COLO668 (cell line): ENCODE measurements around the gene NMT2.

Source experiments
- DNase-seq: peaks from one replicate; lab custom pipeline; 2025; ENCODE audit not compliant: unreplicated experiment; lab: John Stamatoyannopoulos, UW

The NMT2 gene

DNA sequence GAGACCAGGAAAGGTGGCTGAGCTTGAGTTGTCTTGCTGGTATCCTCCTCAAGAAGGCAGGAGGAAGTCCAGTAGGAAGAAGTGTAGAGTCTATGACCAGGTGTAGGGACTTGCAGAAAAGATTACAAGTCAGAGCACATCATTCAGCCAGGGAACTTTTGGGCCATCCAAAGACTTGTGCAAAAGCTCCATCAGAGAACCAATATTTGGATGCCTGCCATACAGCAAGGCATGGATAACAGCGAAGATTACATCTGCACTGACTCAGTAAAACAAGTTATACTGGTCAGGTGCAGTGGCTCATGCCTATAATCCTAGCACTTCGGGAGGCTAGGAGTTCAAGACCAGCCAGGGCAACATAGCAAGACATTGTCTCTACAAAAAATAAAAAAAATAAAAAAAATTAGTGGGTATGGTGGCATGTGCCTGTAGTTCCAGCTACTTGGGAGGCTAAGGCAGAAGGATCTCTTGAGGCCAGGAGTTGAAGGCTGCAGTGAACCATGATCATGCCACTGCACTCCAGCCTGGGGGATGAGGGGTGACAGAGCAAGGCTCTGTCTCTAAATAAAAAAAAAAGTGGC, 13.2 kb upstream of the NMT2 start:
- no peak for DNase-seq

GRCh38 chr10:15180736-15181135, 12.2 kb upstream of the NMT2 start:
- DNase-seq, result no peak

DNA sequence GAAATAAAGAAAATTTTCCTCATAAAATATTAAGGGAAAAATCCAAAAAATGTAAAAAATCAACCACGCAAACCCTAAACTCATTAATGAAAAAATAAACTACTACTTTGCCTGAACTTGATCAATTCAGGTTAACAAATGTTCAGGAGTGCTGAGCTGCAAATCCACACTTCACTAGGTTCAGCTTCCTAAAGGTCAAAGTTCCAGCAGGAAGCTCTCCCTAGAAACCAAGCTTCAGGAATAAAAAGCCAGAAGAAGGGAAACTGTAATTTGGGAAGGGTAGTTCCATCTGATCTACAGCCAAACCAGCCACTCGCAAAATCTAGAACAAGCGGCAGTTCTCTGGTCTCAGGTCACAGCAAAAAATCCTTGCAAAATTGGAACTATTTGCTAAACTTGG, 7.8 kb upstream of the NMT2 start:
- no peak for DNase-seq

DNA sequence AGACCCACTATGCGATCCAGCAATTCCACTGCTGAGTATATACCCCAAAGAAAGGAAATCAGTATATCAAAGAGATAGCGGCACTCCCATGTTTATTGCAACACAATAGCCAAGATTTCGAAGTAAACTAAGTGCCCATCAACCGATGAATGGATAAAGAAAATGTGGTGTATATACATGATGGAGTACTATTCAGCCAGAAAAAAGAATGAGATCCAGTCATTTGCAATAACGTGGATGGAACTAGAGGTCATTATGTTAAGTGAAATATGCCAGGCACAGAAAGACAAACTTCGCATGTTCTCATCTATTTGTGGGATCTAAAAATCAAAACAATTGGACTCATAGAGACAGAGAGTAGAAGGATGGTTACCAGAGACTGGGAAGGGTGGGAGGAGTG, 7.1 kb upstream of the NMT2 start:
- no peak for DNase-seq

DNA sequence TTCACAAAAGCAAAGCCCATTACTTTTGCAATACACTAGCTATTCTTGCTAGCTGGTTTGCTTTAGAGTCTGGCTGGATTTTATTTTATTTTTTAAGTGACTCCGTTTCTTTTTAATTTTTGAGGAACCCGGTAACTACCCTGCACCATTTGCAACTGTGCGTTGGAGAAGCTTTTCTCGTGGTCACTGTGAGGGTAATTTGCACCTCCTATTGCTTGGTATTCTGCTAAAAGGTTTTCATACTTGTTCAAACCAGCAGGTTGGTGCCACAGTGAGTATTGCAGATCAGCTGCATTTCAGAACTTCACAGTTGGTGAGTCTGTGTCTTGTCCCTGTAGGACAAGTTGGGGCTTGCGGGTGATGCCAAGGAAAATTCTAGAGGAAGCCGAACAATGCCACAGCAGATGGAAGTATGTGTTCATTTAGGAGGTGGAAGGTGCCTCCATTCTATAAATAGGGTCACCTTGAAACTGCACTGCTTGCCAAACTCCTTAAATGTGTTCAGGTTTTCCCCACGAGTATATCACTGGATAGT, 3.9 kb upstream of the NMT2 start:
- no peak for DNase-seq

DNA sequence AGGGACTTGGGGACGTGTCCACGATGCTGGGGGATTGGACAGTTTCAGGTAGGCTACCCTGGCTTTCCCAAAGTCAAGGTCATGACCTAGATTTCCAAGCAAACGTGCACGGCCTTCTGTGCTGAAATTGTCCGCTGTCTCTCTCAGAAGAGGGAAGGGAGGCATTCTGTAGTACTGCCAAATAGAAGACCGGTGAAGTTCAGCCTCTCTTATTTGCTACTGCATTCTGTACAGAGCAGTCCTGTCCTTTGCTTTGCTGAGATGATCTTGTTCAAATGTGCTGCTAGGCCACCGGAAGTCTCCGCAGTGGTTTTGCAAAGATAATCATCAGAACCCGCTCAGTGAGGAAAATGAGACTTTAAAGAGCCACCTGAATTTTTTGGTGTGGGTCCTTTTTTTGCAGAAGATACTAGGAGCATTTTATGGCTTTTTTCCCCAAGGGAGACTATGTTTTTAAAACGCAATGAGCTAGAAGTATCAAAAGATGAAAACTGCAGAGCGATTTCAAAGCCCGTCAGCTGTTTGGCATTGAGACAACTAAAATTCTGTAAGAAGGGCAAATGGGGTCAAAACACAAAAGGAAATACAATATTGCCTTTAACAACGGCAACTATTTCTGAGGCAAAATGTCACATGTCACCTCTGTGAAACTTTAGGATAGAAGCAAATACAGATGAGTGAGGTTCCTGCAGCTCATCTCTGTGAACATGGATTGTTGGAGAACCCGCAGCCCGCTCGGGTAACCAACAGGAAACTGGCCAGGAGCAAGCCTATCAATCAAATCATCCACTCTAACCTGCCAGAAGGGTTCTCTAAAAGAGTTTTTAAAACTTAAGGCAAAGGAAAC, 1.3 kb upstream of the NMT2 start:
- DNase-seq, result no peak

GRCh38 chr10:15168786-15169554, 477 bp upstream of the NMT2 start:
- DNase-seq, result peak; percentile 87

GRCh38 chr10:15167411-15168290, 842 bp downstream of the NMT2 start:
- peak; percentile 52 for DNase-seq

- DNase-seq, result no peak
Measured at GRCh38 chr10:15166325-15166724, 2.2 kb downstream of the NMT2 start.

DNA sequence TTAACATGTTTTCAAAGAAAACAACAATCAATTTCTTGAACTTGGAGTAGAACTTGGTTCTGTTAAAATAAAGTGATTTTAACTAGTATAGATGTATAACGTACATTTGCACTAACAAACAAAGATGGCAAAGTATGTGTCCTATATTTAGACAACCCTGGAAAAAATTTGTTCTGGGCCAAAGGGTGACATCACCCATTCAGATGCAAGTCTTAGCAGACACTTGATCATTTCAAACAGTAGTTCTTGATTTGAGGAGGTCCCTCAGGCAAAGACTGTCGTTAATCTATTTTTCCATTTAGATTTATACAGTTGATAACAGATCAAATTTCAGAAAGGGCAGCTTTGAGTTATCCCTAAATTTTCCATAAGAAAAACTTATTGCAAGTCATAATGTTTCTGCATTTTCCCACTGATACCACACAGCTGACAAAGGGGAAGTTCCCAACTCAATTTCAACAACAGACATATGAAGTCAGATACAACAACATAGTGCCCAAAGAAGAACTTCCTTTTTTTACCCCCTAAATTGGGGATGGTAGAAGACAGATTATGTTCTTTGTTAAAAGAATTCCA, 5.2 kb downstream of the NMT2 start:
- no peak for DNase-seq

DNA sequence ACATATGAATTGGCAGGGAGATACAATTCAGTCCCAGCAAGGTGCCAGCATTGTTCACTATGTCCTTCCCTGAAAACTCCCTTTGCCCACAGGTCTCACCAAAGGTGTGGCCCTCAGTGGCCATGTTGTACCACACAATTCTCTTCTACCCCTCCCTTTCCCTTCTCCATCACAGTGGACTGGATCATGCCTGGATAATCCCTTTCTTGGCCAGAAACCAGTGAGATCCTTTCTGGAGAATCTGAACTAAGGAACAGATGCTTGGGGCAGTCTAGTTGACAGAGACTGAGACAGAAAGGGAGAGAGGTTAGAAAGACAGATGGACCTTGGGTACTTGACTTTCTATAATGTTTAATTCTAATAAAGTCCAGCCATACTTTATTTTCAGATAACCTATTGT, 9.5 kb downstream of the NMT2 start:
- no peak for DNase-seq

DNA sequence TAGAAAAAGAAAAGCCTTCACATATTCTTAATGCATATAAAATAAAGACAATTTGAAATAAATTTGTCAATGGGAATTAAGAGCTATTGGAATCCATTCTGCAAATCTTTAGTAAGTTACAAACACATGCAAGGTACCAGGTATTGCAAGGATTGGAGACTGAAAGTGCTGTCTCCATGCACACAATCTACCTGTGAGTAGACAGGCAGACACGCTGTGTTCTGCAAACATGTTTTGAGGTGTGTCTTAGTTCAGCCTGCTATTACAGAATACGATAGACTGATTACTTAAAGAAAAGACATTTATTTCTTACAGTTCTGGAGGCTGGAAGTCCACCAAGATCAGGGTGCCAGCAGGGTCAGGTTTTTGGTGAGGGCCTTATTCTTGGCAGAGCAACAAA, 10.0 kb downstream of the NMT2 start:
- DNase-seq, result no peak

DNA sequence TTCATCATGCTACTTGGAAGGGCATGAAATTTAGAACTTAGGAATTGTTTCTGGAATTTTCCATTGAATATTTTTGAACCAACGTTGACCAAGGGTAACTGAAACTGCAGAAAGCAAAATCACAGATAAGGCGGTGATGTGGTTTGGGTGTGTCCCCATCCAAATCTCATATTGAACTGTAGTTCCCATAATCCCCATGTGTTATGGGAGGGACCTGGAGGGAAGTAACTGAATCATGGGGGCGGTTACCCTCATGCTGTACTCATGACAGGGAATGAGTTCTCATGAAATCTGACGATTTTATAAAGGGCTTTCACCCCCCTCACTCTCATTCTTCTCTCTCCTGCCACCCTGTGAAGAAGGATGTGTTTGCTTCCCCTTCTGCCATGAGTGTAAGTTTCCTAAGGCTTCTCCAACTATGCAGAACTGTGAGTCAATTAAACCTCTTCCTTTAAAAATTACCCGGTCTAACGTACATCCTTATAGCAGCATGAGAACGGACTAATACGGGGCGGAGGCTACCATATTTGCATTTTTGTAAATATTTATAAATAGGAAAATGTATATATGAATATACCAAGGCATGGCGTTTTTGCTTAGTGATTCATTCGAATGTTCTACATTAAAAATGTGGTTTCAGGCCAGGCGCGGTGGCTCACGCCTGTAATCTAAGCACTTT, 12.4 kb downstream of the NMT2 start:
- no peak for DNase-seq

GRCh38 chr10:15152556-15152955, 15.9 kb downstream of the NMT2 start:
- no peak for DNase-seq

DNA sequence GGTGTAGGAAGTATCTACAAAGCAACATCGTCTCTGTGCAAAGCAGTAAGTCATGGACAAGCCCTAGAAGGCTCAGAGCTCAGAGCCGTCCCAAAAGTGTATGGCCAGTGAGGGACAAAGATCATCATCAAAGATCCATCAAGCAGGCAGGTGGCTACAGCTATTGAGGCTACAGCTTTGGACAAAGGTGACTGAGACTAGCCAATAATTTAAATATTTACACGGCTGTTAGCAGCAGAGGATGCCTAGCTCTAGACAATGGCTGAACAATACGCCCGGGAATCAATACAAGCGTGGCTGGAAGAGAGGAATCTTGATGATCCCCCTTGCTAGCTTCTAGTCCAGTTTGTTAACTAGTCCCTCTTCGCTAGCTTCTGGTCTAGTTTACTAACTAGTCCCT, 17.9 kb downstream of the NMT2 start:
- peak; percentile 19 for DNase-seq

DNA sequence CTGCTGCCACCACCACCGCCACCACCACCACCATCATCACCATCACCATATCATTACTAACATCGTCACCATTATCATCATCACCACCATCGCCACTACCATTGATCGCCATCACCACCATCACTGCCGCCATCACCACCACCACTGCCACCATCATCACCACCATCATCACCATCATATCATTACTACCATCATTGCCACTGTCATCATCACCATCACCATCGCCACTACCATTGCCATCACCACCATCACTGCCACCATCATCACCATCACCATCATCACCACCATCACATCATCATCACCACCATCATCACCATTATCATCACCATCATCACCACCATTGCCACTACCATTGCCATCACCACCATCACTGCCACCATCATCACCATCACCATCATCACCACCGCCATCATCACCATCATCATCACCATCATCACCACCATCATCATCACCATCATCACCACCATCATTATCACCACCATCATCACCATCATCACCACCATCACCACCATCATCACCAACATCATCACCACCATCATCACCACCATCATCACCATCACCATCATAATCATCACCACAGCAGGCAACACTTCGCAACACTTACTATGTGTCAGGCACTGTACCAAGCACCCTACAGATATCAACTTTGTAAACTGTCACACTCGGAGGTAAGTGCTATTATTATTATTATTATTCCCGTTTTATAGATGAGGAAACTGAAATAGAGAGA, 19.3 kb downstream of the NMT2 start:
- no peak for DNase-seq

DNA sequence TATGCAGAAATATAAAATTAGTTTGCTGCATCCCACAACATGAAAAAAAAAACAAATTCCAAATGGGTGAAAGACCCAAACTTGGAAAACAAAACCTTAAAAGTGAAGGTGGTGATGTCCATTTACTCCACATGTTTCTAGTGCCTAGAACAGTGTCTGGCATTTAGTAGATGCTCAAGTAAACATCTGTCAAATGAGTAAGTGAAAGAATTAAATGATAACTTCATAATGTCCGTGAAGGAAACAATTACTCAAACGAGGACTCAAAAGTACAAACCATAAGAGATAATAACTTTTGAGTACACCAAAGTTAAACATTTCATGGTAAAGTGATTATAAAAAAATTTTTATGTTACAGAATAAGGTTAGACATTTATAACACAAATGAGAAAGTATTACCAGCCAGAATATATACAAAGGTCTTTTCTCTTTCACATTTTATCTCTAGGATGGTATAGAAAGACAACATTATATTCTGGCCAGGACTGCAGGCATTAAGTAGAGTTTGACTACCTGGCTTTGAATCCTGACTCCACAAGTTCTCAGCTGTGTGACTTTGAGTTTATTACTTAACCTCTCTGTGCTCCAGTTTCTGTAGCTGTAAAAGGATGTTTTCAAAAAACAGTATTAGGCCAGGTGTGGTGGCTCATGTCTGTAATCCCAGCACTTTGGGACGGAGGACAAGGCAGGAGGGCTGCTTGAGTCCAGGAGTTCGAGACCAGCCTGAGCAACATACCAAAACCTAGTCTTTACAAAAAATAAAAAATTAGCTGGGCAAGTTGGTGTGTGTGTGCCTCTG, 20.7 kb downstream of the NMT2 start:
- DNase-seq, result no peak

DNA sequence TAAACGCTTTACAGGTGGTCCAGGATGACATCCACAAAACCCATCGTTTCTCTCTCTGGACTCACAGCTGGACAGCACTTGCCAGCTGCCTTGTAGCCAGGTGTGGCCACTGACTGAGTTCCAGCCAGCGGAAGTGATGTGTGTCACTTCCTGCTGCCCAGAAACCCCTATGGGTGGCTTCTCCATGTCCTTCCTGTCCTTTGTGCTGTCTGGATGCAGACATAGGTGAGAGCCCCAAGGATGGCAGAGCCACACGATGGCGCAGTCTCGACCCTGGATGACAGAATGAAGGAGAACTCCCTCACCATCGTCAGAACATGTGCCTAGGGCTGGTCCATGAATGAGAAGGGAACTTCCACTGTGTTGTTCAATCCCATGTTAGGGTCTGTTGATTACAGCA, 22.1 kb downstream of the NMT2 start:
- DNase-seq, result peak; percentile 3
